ENCODE measurements around the gene BTBD16.

BTBD16 gene

DNA sequence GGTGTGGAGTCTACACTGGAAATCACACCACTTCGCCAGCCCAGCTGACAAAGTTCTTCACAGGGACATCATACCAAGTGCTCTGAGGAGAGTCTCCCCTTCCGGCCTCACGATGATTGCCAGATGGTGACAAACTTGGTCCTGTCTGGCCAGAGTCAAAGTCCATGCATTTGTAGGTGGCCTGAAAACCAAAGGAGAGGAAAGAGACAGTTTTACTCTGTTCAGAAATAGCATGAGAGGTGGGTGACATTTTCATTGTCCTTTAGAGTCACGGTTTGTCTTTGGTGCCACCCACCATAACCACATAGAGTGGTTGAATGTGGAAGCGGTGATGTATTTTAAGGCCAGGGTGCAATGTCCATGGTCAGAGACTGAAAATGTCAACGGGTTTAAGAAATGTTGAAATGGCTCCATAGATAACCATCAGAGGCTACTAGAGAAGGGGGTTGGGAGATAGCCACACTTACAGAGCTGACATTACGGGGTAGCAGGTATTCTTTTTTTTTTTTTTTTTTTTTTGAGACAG, 33.0 kb downstream of the BTBD16 start:
- DNase-seq (ENCODE audit: insufficient read length, low spot score) (no peak), FAIRE-seq (no peak)
- TF ChIP-seq, protein P1, sequence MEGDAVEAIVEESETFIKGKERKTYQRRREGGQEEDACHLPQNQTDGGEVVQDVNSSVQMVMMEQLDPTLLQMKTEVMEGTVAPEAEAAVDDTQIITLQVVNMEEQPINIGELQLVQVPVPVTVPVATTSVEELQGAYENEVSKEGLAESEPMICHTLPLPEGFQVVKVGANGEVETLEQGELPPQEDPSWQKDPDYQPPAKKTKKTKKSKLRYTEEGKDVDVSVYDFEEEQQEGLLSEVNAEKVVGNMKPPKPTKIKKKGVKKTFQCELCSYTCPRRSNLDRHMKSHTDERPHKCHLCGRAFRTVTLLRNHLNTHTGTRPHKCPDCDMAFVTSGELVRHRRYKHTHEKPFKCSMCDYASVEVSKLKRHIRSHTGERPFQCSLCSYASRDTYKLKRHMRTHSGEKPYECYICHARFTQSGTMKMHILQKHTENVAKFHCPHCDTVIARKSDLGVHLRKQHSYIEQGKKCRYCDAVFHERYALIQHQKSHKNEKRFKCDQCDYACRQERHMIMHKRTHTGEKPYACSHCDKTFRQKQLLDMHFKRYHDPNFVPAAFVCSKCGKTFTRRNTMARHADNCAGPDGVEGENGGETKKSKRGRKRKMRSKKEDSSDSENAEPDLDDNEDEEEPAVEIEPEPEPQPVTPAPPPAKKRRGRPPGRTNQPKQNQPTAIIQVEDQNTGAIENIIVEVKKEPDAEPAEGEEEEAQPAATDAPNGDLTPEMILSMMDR (IDR thresholded peaks at IDR 0.05; ENCODE audit: insufficient read depth, missing control alignments), result no peak

DNA sequence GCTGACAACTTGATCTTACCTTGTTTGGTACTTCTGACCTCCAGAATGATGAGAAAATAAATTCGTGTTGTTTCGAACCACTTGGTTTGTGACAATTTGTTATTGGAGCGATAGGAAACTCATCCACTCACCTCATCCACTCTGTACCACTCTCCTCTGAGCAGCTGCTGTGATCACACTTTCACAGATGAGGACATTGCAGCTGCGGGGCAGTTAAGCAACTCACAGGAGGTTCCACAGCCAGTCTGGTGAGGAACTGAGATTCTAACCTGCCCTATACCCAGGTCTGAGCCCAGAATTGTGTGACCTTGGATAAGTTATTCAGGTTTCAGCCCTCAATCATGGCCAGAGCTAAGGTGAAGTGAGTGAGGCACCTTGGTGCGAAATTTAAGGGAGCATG, 35.2 kb downstream of the BTBD16 start:
- TF ChIP-seq, protein P1 (IDR thresholded peaks at IDR 0.05; ENCODE audit: insufficient read depth, missing control alignments), result no peak
- FAIRE-seq, result no peak
- no peak for DNase-seq (ENCODE audit: insufficient read length, low spot score)

DNA sequence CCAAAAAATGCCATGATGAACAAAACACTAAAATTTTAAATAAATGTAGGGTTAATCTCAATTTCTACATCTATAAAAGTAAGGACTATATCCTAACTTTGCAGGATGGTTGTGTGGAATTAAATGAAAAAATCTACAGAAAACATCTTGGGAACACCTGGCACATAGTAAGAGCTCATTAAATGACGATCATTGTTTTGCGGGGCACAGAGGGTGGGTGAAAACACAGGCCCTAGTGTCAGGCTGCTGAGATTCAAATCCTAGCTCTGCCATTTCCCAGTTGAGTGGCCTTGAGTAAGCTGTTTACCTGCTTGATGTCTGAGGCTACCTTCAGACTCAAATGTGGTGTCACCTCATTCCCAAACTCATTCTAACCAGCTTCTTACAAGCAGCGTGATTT, 35.6 kb downstream of the BTBD16 start:
- DNase-seq (ENCODE audit: insufficient read length, low spot score) (no peak), FAIRE-seq (no peak)
- TF ChIP-seq, protein P1 (IDR thresholded peaks at IDR 0.05; ENCODE audit: insufficient read depth, missing control alignments), result no peak

DNA sequence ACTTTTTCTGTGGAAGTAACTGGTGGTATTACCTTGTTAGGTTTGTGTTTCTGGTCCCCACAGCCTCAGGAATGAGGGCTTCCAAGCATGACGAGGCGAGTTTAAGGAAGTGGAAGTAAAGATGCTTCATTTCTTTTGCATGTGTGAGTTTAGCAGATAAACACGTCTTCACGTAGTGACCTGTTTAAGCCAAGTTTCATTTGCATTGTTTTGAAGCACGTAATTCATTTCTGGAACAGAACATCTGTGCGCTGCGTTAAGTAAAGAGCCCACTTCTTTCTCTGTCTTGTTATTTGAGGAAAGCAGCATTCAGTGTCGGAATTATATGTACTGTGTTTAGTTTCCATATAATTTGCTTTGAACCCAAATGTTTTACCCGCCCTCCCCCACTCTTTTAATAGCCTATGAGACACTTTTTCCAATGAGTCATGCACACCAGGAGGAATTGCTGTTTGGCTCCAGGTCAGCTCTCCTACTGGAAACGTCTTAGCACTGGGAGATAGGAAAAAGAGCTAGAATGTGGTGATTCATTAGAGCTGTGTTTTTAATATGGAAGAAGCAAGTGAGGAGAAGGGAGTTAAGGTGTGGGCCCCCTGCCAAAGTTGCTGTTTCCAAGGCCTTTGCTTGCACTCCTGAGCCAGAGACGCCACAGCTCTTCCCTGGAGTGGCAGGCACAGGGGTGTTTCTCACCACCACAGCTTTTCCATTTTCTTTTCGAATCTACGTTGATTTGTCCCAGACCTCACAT, 36.7 kb downstream of the BTBD16 start:
- DNase-seq (ENCODE audit: insufficient read length, low spot score), result no peak
- FAIRE-seq, result no peak

DNA sequence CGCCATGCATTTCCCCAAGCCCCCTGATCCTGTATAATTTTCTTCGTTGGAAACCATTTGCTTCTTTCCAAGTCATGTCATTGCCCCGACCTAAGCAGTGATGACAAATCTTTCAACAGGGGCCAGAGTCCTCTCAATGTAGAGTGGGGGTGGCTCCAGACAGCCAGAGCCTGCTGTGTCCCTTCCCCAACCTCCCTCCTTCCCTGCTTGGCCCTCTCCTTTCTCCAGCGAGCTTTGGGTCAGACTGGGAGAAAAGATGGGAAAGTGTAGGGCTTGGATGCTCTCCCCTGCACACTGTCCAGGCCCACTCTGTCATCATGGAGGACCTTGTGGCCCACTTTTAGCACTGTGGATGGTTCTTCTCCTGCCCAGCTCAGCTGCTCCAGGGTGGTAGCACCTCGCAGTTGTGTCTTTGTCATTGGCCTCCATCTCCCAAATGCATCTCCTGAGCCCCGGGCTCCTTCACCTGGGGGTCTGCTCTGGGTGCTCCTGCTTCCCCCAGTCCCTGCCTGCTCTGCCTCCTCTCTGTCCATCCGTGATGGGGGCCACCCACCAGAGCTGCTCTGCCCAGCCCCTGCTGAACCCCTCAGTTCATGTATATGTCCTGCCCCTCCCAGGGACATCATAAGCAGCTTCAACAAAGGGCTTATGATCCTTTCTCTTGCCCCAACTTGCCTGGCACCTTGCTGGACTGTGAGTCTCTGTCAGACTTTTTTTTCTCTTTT, 37.5 kb downstream of the BTBD16 start:
- FAIRE-seq (no peak), DNase-seq (ENCODE audit: insufficient read length, low spot score) (no peak)
- TF ChIP-seq, protein P1 (IDR thresholded peaks at IDR 0.05; ENCODE audit: insufficient read depth, missing control alignments), result no peak

More for the DNA sequence above, 36.7 kb downstream of the BTBD16 start:
- TF ChIP-seq, protein P1 (IDR thresholded peaks at IDR 0.05; ENCODE audit: insufficient read depth, missing control alignments), result no peak

DNA sequence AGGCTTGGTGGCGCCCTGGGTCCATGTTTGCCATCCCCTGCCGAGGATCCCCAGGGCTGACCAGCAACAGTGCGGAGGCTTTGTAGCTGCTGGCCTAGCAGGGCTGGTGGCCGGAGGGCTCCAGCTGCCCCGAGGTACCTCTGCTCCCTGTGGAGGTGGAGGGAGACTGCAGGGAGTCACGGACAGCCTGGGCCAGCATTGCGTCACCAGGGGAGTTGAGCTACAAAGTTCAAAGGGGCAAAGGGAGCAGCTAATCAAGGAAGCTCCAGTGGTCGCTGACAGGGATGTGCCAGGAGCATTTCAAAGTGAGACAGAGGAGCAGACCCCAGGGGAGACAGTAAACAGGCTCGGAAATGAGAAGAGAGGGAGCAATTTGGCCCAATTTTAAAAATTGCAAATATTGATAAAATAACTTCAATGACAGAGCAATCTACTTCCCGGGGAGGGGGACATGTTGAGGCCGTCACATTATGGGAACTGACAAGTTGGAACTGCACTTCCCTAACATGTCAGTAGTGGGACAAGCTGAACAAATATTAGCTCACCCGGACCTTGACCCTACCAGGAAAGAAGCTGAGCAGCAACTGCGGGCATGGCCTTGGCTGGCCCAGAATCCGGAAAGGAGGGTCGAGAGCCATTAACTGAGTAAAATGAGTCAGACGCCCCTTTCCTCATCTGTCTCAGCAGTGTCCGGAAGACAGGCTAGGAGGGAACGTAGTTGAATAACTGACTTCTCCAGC, 39.4 kb downstream of the BTBD16 start:
- no peak for DNase-seq (ENCODE audit: insufficient read length, low spot score)
- TF ChIP-seq, protein P1 (IDR thresholded peaks at IDR 0.05; ENCODE audit: insufficient read depth, missing control alignments), result no peak
- no peak for FAIRE-seq

Data from D721Med (cell line).